Ishikawa (cell line): ENCODE results near the gene TRPV5.

ENCODE experiments used
- CEBPB ChIP-seq: IDR thresholded peaks from 2 replicates; pipeline ENCODE4 v1.6.1; 2012
- CREB1 ChIP-seq: IDR thresholded peaks from 2 replicates; pipeline ENCODE4 v1.6.1; 2012; ENCODE audit warnings: low read depth
- EGR1 ChIP-seq: IDR thresholded peaks from 2 replicates; pipeline ENCODE4 v1.6.1; 2012
- EP300 ChIP-seq: IDR thresholded peaks from 2 replicates; pipeline ENCODE4 v1.6.1; 2012; ENCODE audit warnings: borderline replicate concordance
- FOXM1 ChIP-seq: IDR thresholded peaks from 2 replicates; pipeline ENCODE4 v1.6.1; 2012; ENCODE audit warnings: low read depth, borderline replicate concordance
- MAX ChIP-seq: IDR thresholded peaks from 2 replicates; pipeline ENCODE4 v1.6.1; 2012
- NFIC ChIP-seq: IDR thresholded peaks from 2 replicates; pipeline ENCODE4 v1.6.1; 2012
- RAD21 ChIP-seq: IDR thresholded peaks from 2 replicates; pipeline ENCODE4 v1.6.1; 2012; ENCODE audit warnings: low read depth
- REST ChIP-seq: IDR thresholded peaks from 2 replicates; pipeline ENCODE4 v1.6.1; 2012; ENCODE audit warnings: low read depth, mild to moderate bottlenecking
- TAF1 ChIP-seq: IDR thresholded peaks from 2 replicates; pipeline ENCODE4 v1.6.1; 2012; ENCODE audit warnings: low read depth, mild to moderate bottlenecking
- TCF12 ChIP-seq: IDR thresholded peaks from 2 replicates; pipeline ENCODE4 v1.6.1; 2012; ENCODE audit warnings: low read depth
- TEAD4 ChIP-seq: IDR thresholded peaks from 2 replicates; pipeline ENCODE4 v1.6.1; 2012
- USF1 ChIP-seq: IDR thresholded peaks from 2 replicates; pipeline ENCODE4 v1.6.1; 2012
- YY1 ChIP-seq: IDR thresholded peaks from 2 replicates; pipeline ENCODE4 v1.6.1; 2012; ENCODE audit warnings: low read depth
- ZBTB7A ChIP-seq: IDR thresholded peaks from 2 replicates; pipeline ENCODE4 v1.6.1; 2012; ENCODE audit warnings: low read depth

Gene TRPV5

GRCh38 chr7:142874409-142874808, 59.1 kb downstream of the TRPV5 start:
- TF ChIP-seq EP300 (no peak), RAD21 (no peak), REST (no peak), ZBTB7A (no peak), EGR1 (no peak), USF1 (no peak), TEAD4 (no peak), CEBPB (no peak), TAF1 (no peak), YY1 (no peak), TCF12 (no peak), MAX (no peak), FOXM1 (no peak), NFIC (no peak), CREB1 (no peak)

GRCh38 chr7:142873871-142874270, 59.7 kb downstream of the TRPV5 start:
- TF ChIP-seq RAD21 (no peak), MAX (no peak), REST (no peak), TEAD4 (no peak), TAF1 (no peak), CREB1 (no peak), YY1 (no peak), TCF12 (no peak), FOXM1 (no peak), EGR1 (no peak), CEBPB (no peak), ZBTB7A (no peak), NFIC (no peak), USF1 (no peak), EP300 (no peak)

GRCh38 chr7:142873281-142873784, 60.2 kb downstream of the TRPV5 start:
- TF ChIP-seq CEBPB, result no peak
- TF ChIP-seq NFIC, result no peak
- peak; percentile 47 for TF ChIP-seq RAD21

- TF ChIP-seq MAX (no peak), RAD21 (no peak), NFIC (no peak), EGR1 (no peak), TEAD4 (no peak), EP300 (no peak), TAF1 (no peak), FOXM1 (no peak), CREB1 (no peak), REST (no peak), YY1 (no peak), ZBTB7A (no peak), TCF12 (no peak)
Observed at GRCh38 chr7:142872106-142872675, 61.4 kb downstream of the TRPV5 start.
